GM18505 (cell line): ENCODE data around the gene CARMIL1.
A peak's percentile ranks its signal among the peaks of the same experiment; 100 is the strongest.

Source experiments
- ATAC-seq: cut with Tn5 transposase; IDR thresholded peaks from one replicate; pipeline ENCODE4 v1.9.1; 2021; ENCODE audit not compliant: unreplicated experiment
- POLR2A ChIP-seq: IDR thresholded peaks from 4 replicates; pipeline ENCODE4 v1.6.1; 2011; ENCODE audit warnings: borderline replicate concordance; ENCODE audit not compliant: insufficient read depth, insufficient read length; ENCODE audit errors: extremely low read depth

Gene CARMIL1

GRCh38 chr6:25278914-25279747 lies at the start of gene CARMIL1:
TSS of gene CARMIL1 (plus strand) at chr6:25279374. CDS start at chr6:25279796, 422 bp downstream.
- peak; percentile 68 for ATAC-seq
- TF ChIP-seq POLR2A = no peak

- no peak for ATAC-seq
- no peak for TF ChIP-seq POLR2A
These were observed 49.4 kb upstream of the CARMIL1 start for GRCh38 chr6:25229671-25230321.

- TF ChIP-seq POLR2A = no peak
- no peak for ATAC-seq
These were observed 46.7 kb upstream of the CARMIL1 start for GRCh38 chr6:25232479-25232878.

DNA sequence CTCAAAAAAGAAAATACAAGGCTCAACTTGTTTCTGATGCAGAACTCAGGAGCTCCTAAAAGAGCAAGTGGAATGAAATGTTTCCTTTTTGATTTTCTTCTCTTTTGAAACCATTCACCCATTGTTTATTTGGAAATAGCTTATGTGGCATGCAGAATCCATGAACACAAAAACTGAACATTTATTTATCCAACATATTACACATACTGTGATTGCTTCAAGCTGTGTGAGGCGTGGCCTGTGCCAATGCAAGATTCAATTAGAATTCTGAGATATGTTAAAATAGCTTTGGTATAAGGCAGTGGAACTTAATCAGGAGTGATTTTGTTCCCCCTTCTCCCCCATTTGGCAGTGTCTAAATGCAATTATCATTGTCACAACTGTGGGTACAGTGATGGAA lies 45.9 kb upstream of the CARMIL1 start:
- TF ChIP-seq POLR2A = no peak
- no peak for ATAC-seq

- no peak for TF ChIP-seq POLR2A
These were observed 41.6 kb upstream of the CARMIL1 start for GRCh38 chr6:25237579-25237978.

GRCh38 chr6:25239059-25239458 lies 40.1 kb upstream of the CARMIL1 start:
- no peak for TF ChIP-seq POLR2A
- ATAC-seq = no peak

More at GRCh38 chr6:25237579-25237978, 41.6 kb upstream of the CARMIL1 start:
- ATAC-seq = no peak

DNA sequence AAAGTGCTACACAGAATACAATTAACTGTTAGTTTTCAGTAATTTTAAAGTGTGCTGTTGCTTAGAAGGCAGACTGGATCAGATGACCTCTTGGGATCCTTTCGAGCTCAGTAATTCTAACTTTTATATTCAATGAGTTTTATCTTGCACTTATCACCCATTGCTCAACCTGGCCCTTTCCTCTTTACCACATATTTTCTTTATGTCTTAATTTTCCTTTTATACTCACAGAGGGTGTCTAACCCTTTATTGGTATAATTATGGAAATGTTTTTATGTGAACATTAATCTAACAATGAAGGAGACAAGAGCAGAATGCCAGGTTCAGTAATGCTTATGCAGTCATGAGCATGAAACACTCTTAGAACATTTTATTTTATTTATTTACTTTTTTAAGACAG lies 39.7 kb upstream of the CARMIL1 start:
- TF ChIP-seq POLR2A = no peak
- no peak for ATAC-seq

DNA sequence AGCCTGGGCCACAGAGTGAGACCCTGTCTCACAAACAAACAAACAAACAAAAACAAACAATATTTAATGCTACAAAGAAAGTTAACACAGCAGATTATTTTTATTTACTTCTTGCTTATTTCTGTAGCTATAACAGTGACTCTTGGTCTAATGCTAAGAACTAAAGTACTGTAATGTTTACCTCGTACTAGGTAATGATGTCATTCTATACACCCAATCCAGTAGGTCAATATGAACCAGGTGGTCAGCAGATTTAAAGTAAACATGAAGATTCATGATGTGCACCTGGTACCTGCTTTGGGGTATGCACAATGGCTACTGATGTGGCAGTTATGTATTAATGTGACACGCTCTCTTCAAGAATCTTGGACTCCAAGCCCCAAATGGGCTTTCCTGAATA lies 36.6 kb upstream of the CARMIL1 start:
- TF ChIP-seq POLR2A = no peak
- ATAC-seq = no peak

DNA sequence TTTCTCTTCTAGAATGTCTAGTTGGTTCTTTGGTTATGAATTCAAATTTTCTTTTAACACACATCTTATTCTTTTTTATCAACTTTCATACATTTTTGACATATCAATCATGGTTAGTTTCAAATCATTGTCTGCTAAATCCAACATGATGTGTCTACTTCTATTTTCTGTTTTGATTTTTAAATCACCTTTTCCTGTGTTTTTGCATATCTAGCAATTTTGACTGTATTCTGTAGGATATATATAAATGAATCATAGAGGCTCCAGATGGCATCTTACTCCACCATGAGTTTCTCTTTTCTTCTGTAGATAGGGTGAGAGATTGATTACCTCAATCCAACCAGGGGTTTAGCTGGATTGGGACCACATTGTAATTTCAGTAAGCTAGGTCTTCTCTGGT lies 34.3 kb upstream of the CARMIL1 start:
- no peak for ATAC-seq
- TF ChIP-seq POLR2A = no peak

DNA sequence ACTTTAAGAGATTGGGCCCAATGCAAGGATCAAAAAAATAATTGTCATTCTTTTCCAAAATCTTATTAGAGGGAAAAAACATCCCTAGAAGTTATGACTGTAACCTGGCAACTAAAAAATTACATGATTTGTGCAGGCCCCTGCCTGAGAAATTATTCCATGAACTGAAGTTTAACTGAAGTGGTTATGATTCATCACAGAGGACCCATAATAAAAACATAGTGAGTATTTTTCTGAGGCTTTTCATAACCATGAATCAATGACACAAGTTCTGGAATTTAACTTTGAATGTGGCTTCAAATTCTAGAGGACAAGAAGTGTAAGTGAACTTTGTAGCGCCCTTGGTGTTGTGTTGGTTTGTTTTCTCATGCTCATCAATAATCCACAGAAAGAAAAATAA lies 31.1 kb upstream of the CARMIL1 start:
- ATAC-seq = no peak
- TF ChIP-seq POLR2A = no peak

DNA sequence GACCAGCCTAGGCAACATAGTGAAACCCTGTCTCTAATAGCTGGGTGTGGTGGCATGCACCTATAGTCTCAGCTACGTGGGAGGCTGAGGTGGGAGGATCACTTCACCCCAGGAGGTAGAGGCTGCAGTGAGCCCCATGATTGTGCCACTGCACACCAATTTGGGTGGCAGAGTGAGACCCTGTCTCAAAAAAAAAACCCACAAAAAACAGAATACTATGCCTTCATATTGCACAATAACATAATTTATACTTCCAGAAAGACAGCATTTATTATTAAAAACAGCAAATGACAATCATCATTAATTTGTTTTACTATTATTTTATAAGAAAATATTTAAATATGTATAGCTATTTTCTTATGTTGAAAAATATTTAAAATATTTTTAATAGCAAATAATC lies 30.0 kb upstream of the CARMIL1 start:
- TF ChIP-seq POLR2A = no peak
- no peak for ATAC-seq

- TF ChIP-seq POLR2A = no peak
- ATAC-seq = peak; percentile 64
These were observed 28.3 kb upstream of the CARMIL1 start for GRCh38 chr6:25250878-25251277.

DNA sequence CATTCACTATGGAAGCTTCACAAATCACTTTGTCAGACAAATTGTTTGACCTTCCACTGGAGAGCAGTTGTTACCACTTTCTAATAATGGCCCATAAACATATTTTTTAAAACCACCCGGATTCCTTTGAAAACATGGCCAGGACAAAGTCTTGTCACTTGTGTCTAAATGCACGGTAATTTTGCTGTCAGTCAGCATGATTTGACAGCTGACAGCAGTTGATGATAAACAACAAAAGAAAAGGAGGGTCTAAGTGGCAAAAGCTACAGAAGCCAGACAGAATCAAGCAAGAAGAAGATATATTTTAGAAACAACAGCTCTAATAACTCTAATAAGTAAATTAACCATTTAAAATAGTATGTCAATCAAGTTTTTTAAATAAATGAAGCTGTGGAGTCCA lies 27.7 kb upstream of the CARMIL1 start:
- TF ChIP-seq POLR2A = no peak
- no peak for ATAC-seq

DNA sequence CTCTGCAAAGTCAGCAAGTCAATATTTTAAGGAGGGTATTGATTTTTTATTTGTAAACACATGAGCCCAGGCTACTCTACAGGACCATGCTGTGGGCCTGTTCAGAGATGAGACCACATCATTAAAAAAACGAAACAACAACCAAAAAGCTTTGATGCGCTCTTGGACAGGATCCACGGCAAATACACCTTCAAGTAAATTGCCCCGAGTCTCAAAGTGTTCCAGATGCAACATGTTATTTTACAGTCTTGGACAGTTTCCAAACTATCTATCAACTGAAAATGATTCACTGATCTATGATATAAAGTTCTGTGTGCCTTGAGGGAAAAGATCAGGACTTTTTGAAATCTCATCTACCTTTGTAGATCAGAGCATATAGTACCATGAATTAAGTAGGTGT lies 25.8 kb upstream of the CARMIL1 start:
- TF ChIP-seq POLR2A = no peak
- no peak for ATAC-seq
